GM23338 (cell line): ENCODE data around the gene ENTPD6. TPM values are rescaled to one million over a fixed set of nuclear protein-coding genes. Genes with fewer than 3 reads are reported as not detected.

Experiments
- ATAC-seq: fragments of 200-7000 bp; cut with Tn5 transposase; 3 replicates; pipeline ENCODE4 v1.9.1; 2020
- DNase-seq: peaks from one replicate; pipeline ENCODE4 v3.0.0-alpha.2; 2015; ENCODE audit warnings: low spot score
- H2AFZ ChIP-seq: fragments of 200-600 bp; sonication (generic); 2 replicates; pipeline ENCODE4 v1.8.0; 2016; ENCODE audit warnings: antibody characterized with exemption, mild to moderate bottlenecking, moderate library complexity
- H3F3A ChIP-seq: fragments of 200-600 bp; sonication (generic); replicated peaks from 2 replicates; pipeline ENCODE4 v1.8.0; 2017; ENCODE audit warnings: antibody characterized with exemption, mixed run types, low read depth
- H3K27ac ChIP-seq: fragments of 200-600 bp; sonication (generic); 2 replicates; pipeline ENCODE4 v1.6.1; 2016; ENCODE audit warnings: low read depth
- H3K27me3 ChIP-seq: fragments of 200-600 bp; sonication (generic); 2 replicates; pipeline ENCODE4 v1.8.0; 2016; ENCODE audit warnings: mild to moderate bottlenecking, mixed run types, moderate library complexity; ENCODE audit not compliant: insufficient read depth
- H3K36me3 ChIP-seq: fragments of 200-600 bp; sonication (generic); 2 replicates; pipeline ENCODE4 v1.8.0; 2016; ENCODE audit warnings: mild to moderate bottlenecking; ENCODE audit not compliant: insufficient read depth
- H3K4me1 ChIP-seq: fragments of 200-600 bp; sonication (generic); 2 replicates; pipeline ENCODE4 v1.8.0; 2016; ENCODE audit warnings: mild to moderate bottlenecking, moderate library complexity; ENCODE audit not compliant: insufficient read depth
- H3K4me2 ChIP-seq: fragments of 200-600 bp; sonication (generic); 2 replicates; pipeline ENCODE4 v1.7.1; 2017; ENCODE audit warnings: mixed run types
- H3K4me3 ChIP-seq: fragments of 200-600 bp; sonication (generic); 2 replicates; pipeline ENCODE4 v1.6.1; 2016; ENCODE audit warnings: mixed run types
- H3K79me2 ChIP-seq: fragments of 200-600 bp; sonication (generic); replicated peaks from 2 replicates; pipeline ENCODE4 v1.8.0; 2017; ENCODE audit warnings: mild to moderate bottlenecking; ENCODE audit not compliant: insufficient read depth
- H3K9me2 ChIP-seq: fragments of 200-600 bp; sonication (generic); 2 replicates; pipeline ENCODE4 v1.8.0; 2017; ENCODE audit not compliant: insufficient read depth
- H4K20me1 ChIP-seq: fragments of 200-600 bp; sonication (generic); replicated peaks from 2 replicates; pipeline ENCODE4 v1.8.0; 2017; ENCODE audit warnings: mild to moderate bottlenecking; ENCODE audit not compliant: insufficient read depth
- H3K27ac Mint-ChIP-seq: 2 replicates; pipeline ENCODE4 v1.8.0; 2020; ENCODE audit warnings: inconsistent platforms, mild to moderate bottlenecking, moderate library complexity, mixed read lengths
- H3K27me3 Mint-ChIP-seq: 3 replicates; pipeline ENCODE4 v1.8.0; 2022; ENCODE audit warnings: low read depth, mild to moderate bottlenecking, moderate library complexity, mixed read lengths, inconsistent platforms; ENCODE audit not compliant: insufficient read depth, poor library complexity
- H3K36me3 Mint-ChIP-seq: 3 replicates; pipeline ENCODE4 v1.8.0; 2021; ENCODE audit warnings: low read depth, mild to moderate bottlenecking, inconsistent platforms, moderate library complexity, mixed read lengths
- H3K4me1 Mint-ChIP-seq: 3 replicates; pipeline ENCODE4 v1.8.0; 2020; ENCODE audit warnings: mild to moderate bottlenecking, inconsistent platforms, mixed read lengths
- H3K4me3 Mint-ChIP-seq: 3 replicates; pipeline ENCODE4 v1.8.0; 2021; ENCODE audit warnings: moderate library complexity, mild to moderate bottlenecking, inconsistent platforms, mixed read lengths
- H3K9me3 Mint-ChIP-seq: 3 replicates; pipeline ENCODE4 v1.8.0; 2020; ENCODE audit warnings: moderate library complexity, mild to moderate bottlenecking, inconsistent platforms, mixed read lengths
- CREB1 ChIP-seq: fragments of 250-450 bp; sonication (Bioruptor Pico); IDR thresholded peaks from 2 replicates; pipeline ENCODE4 v1.5.0; 2020; ENCODE audit warnings: low read depth, mild to moderate bottlenecking, moderate library complexity
- EZH2 ChIP-seq: fragments of 200-600 bp; sonication (generic); IDR thresholded peaks from one replicate; pipeline ENCODE4 v1.8.0; 2017; ENCODE audit warnings: antibody characterized with exemption, mild to moderate bottlenecking, low read depth; ENCODE audit not compliant: unreplicated experiment
- EZH2phosphoT487 ChIP-seq: fragments of 200-600 bp; sonication (generic); IDR thresholded peaks from one replicate; pipeline ENCODE4 v1.8.1; 2018; ENCODE audit warnings: antibody characterized with exemption; ENCODE audit not compliant: unreplicated experiment
- JUNB ChIP-seq: IDR thresholded peaks from one replicate; pipeline ENCODE4 v1.6.1; 2016; ENCODE audit warnings: antibody characterized with exemption; ENCODE audit not compliant: unreplicated experiment
- NANOG ChIP-seq: IDR thresholded peaks from 2 replicates; pipeline ENCODE4 v1.6.1; 2016; ENCODE audit warnings: antibody characterized with exemption, borderline replicate concordance
- POLR2AphosphoS5 ChIP-seq: IDR thresholded peaks from 2 replicates; pipeline ENCODE4 v1.6.1; 2016; ENCODE audit warnings: antibody characterized with exemption, low read depth
- STAT1 ChIP-seq: IDR thresholded peaks from one replicate; pipeline ENCODE4 v1.6.1; 2016; ENCODE audit warnings: antibody characterized with exemption; ENCODE audit not compliant: unreplicated experiment
- ZNF114 ChIP-seq: fragments of 250-450 bp; sonication (Bioruptor Pico); IDR thresholded peaks from 2 replicates; pipeline ENCODE4 v1.5.0; 2020; ENCODE audit warnings: mild to moderate bottlenecking, moderate library complexity
- ZNF331 ChIP-seq: fragments of 250-450 bp; sonication (Bioruptor Pico); IDR thresholded peaks from 2 replicates; pipeline ENCODE4 v1.5.0; 2020; ENCODE audit warnings: low read depth, mild to moderate bottlenecking, moderate library complexity
- polyA plus RNA-seq: library from polyadenylated mRNA; unstranded; fragments of >200 nt; fragmentation: Nextera tagmentation; extraction: Ambion mirVana; gene quantifications from 2 replicates; pipeline ENCODE4 v1.2.1, GENCODE V29; 2016
- total RNA-seq: library from RNA; depleted of rRNA; stranded (reverse); fragments of >200 nt; shearing (Covaris generic); gene quantifications from 2 replicates; pipeline ENCODE4 v1.2.3, GENCODE V29; 2014
- TF ChIP-seq, protein P1 (sequence below): IDR thresholded peaks from one replicate; pipeline ENCODE4 v1.6.1; 2018; ENCODE audit warnings: antibody characterized with exemption; ENCODE audit not compliant: unreplicated experiment
- TF ChIP-seq, protein P2 (sequence below), 2 experiments: fragments of 200-600 bp in 1 of 2; sonication (generic) in 1 of 2; conservative IDR thresholded peaks; 2 replicates each; pipeline versions ENCODE4 v1.5.1 to v1.6.1; 2016 to 2017; ENCODE audit warnings: antibody characterized with exemption in 2 of 2, low read depth in 2 of 2, mild to moderate bottlenecking in 2 of 2, moderate library complexity in 1 of 2
- TF ChIP-seq, protein P3 (sequence below): IDR thresholded peaks from 2 replicates; pipeline ENCODE4 v1.6.1; 2016; ENCODE audit warnings: antibody characterized with exemption
- TF ChIP-seq, protein P4 (sequence below): fragments of 250-450 bp; sonication (Bioruptor Pico); IDR thresholded peaks from 2 replicates; pipeline ENCODE4 v1.5.0; 2020; ENCODE audit warnings: mild to moderate bottlenecking, moderate library complexity

Gene ENTPD6
- total and polyA plus RNA-seq, 2 experiments from 2014 or later = 19.3 to 45.9 TPM

DNA sequence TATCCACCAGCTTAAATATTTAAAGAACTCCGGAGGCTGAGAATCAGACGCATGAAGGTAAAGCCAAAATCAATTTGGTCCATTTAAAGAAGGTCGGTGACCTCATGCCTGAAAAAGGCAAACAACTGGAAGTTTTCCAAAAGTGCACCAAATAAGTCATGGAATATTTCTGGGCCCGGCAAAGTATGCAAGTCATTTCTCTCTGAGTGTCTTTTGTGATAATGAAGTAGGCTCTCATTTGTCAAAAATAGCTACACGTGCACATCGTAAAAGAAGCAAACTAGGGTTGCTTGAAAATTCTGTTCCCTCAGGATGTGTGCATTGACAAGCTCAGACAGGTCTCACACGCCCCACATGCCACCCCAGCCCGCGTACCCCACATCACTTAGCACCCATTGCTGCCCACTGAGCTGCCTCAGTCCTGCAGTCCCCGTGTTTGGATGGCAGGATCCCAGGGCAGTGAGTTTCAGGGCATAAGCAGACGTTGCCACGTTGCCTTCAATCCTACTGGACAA, 31.9 kb downstream of the ENTPD6 start:
- H3K4me1 Mint-ChIP-seq = peaks cover 7% of the 10 kb centered on the region
- H3K79me2 ChIP-seq = no peaks in the 10 kb centered on the region
- no peaks in the 10 kb centered on the region for H4K20me1 ChIP-seq
- H3K27ac Mint-ChIP-seq = 0 out of 2 replicates have a peak overlapping the region, but pooled peaks have one; percentile 44
- H3K27me3 Mint-ChIP-seq = peaks cover 5% of the 10 kb centered on the region
- no peaks in the 10 kb centered on the region for H3K9me3 Mint-ChIP-seq
- H3K27me3 ChIP-seq = no peaks in the 10 kb centered on the region
- no peak for TF ChIP-seq CREB1 (CRISPR knock-in tag)
- no peak for TF ChIP-seq STAT1
- no peak for TF ChIP-seq ZNF331 (CRISPR knock-in tag)
- TF ChIP-seq ZNF114 = no peak
- TF ChIP-seq JUNB = no peak
- TF ChIP-seq, protein P1, sequence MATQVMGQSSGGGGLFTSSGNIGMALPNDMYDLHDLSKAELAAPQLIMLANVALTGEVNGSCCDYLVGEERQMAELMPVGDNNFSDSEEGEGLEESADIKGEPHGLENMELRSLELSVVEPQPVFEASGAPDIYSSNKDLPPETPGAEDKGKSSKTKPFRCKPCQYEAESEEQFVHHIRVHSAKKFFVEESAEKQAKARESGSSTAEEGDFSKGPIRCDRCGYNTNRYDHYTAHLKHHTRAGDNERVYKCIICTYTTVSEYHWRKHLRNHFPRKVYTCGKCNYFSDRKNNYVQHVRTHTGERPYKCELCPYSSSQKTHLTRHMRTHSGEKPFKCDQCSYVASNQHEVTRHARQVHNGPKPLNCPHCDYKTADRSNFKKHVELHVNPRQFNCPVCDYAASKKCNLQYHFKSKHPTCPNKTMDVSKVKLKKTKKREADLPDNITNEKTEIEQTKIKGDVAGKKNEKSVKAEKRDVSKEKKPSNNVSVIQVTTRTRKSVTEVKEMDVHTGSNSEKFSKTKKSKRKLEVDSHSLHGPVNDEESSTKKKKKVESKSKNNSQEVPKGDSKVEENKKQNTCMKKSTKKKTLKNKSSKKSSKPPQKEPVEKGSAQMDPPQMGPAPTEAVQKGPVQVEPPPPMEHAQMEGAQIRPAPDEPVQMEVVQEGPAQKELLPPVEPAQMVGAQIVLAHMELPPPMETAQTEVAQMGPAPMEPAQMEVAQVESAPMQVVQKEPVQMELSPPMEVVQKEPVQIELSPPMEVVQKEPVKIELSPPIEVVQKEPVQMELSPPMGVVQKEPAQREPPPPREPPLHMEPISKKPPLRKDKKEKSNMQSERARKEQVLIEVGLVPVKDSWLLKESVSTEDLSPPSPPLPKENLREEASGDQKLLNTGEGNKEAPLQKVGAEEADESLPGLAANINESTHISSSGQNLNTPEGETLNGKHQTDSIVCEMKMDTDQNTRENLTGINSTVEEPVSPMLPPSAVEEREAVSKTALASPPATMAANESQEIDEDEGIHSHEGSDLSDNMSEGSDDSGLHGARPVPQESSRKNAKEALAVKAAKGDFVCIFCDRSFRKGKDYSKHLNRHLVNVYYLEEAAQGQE = no peak
- TF ChIP-seq, protein P2, sequence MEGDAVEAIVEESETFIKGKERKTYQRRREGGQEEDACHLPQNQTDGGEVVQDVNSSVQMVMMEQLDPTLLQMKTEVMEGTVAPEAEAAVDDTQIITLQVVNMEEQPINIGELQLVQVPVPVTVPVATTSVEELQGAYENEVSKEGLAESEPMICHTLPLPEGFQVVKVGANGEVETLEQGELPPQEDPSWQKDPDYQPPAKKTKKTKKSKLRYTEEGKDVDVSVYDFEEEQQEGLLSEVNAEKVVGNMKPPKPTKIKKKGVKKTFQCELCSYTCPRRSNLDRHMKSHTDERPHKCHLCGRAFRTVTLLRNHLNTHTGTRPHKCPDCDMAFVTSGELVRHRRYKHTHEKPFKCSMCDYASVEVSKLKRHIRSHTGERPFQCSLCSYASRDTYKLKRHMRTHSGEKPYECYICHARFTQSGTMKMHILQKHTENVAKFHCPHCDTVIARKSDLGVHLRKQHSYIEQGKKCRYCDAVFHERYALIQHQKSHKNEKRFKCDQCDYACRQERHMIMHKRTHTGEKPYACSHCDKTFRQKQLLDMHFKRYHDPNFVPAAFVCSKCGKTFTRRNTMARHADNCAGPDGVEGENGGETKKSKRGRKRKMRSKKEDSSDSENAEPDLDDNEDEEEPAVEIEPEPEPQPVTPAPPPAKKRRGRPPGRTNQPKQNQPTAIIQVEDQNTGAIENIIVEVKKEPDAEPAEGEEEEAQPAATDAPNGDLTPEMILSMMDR (conservative IDR thresholded peaks at IDR 0.05; ENCODE audit: low read depth in 2 of 2) = no peak
- no peak for TF ChIP-seq POLR2AphosphoS5
- TF ChIP-seq, protein P3, sequence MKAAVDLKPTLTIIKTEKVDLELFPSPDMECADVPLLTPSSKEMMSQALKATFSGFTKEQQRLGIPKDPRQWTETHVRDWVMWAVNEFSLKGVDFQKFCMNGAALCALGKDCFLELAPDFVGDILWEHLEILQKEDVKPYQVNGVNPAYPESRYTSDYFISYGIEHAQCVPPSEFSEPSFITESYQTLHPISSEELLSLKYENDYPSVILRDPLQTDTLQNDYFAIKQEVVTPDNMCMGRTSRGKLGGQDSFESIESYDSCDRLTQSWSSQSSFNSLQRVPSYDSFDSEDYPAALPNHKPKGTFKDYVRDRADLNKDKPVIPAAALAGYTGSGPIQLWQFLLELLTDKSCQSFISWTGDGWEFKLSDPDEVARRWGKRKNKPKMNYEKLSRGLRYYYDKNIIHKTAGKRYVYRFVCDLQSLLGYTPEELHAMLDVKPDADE = no peak
- no peak for TF ChIP-seq NANOG
- TF ChIP-seq EZH2phosphoT487 = no peak
- TF ChIP-seq, protein P4, sequence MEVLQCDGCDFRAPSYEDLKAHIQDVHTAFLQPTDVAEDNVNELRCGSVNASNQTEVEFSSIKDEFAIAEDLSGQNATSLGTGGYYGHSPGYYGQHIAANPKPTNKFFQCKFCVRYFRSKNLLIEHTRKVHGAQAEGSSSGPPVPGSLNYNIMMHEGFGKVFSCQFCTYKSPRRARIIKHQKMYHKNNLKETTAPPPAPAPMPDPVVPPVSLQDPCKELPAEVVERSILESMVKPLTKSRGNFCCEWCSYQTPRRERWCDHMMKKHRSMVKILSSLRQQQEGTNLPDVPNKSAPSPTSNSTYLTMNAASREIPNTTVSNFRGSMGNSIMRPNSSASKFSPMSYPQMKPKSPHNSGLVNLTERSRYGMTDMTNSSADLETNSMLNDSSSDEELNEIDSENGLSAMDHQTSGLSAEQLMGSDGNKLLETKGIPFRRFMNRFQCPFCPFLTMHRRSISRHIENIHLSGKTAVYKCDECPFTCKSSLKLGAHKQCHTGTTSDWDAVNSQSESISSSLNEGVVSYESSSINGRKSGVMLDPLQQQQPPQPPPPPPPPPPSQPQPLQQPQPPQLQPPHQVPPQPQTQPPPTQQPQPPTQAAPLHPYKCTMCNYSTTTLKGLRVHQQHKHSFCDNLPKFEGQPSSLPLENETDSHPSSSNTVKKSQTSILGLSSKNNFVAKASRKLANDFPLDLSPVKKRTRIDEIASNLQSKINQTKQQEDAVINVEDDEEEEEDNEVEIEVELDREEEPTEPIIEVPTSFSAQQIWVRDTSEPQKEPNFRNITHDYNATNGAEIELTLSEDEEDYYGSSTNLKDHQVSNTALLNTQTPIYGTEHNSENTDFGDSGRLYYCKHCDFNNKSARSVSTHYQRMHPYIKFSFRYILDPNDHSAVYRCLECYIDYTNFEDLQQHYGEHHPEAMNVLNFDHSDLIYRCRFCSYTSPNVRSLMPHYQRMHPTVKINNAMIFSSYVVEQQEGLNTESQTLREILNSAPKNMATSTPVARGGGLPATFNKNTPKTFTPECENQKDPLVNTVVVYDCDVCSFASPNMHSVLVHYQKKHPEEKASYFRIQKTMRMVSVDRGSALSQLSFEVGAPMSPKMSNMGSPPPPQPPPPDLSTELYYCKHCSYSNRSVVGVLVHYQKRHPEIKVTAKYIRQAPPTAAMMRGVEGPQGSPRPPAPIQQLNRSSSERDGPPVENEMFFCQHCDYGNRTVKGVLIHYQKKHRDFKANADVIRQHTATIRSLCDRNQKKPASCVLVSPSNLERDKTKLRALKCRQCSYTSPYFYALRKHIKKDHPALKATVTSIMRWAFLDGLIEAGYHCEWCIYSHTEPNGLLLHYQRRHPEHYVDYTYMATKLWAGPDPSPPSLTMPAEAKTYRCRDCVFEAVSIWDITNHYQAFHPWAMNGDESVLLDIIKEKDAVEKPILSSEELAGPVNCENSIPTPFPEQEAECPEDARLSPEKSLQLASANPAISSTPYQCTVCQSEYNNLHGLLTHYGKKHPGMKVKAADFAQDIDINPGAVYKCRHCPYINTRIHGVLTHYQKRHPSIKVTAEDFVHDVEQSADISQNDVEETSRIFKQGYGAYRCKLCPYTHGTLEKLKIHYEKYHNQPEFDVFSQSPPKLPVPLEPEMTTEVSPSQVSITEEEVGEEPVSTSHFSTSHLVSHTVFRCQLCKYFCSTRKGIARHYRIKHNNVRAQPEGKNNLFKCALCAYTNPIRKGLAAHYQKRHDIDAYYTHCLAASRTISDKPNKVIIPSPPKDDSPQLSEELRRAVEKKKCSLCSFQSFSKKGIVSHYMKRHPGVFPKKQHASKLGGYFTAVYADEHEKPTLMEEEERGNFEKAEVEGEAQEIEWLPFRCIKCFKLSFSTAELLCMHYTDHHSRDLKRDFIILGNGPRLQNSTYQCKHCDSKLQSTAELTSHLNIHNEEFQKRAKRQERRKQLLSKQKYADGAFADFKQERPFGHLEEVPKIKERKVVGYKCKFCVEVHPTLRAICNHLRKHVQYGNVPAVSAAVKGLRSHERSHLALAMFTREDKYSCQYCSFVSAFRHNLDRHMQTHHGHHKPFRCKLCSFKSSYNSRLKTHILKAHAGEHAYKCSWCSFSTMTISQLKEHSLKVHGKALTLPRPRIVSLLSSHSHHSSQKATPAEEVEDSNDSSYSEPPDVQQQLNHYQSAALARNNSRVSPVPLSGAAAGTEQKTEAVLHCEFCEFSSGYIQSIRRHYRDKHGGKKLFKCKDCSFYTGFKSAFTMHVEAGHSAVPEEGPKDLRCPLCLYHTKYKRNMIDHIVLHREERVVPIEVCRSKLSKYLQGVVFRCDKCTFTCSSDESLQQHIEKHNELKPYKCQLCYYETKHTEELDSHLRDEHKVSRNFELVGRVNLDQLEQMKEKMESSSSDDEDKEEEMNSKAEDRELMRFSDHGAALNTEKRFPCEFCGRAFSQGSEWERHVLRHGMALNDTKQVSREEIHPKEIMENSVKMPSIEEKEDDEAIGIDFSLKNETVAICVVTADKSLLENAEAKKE = no peak
- no peak for TF ChIP-seq EZH2
- H3K36me3 Mint-ChIP-seq = no peaks in the 10 kb centered on the region; the same call in 2 of the 3 replicates
- H2AFZ ChIP-seq = no peak overlapping the region
- DNase-seq (no peak), ATAC-seq (no peak)
- no peaks in the 10 kb centered on the region for H3K9me2 ChIP-seq
- H3K36me3 ChIP-seq = no peaks in the 10 kb centered on the region
- no peak overlapping the region for H3K4me3 Mint-ChIP-seq
- no peak overlapping the region for H3K4me2 ChIP-seq
- no peak overlapping the region for H3K27ac ChIP-seq
- H3K4me1 ChIP-seq = no peaks in the 10 kb centered on the region
- H3F3A ChIP-seq = no peaks in the 10 kb centered on the region
- H3K4me3 ChIP-seq = no peak overlapping the region
